ENCODE measurements around the gene CRNN.

The CRNN gene

GRCh38 chr1:152442765-152443164 is 28.7 kb upstream of the CRNN start:
- no peaks in the 10 kb centered on the region for H3K9me3 Mint-ChIP-seq
- peak overlapping the region; percentile 44 for H3K27ac Mint-ChIP-seq
- no peaks in the 10 kb centered on the region for H3K36me3 Mint-ChIP-seq
- peaks cover 0 to 1% of the 10 kb centered on the region in 2 donors for H3K4me1 Mint-ChIP-seq
- no peak for DNase-seq
- peaks cover 11 to 32% of the 10 kb centered on the region in 2 donors for H3K27me3 Mint-ChIP-seq
- H3K4me3 Mint-ChIP-seq, result no peak overlapping the region
- no peak for ATAC-seq (replicated peaks)

- no peaks in the 10 kb centered on the region for H3K9me3 Mint-ChIP-seq
These were observed 28.2 kb upstream of the CRNN start for GRCh38 chr1:152442301-152442700.

GRCh38 chr1:152441756-152442155 is 27.7 kb upstream of the CRNN start:
- ATAC-seq (replicated peaks) (no peak), DNase-seq (no peak)
- Mint-ChIP-seq H3K27me3 (peaks cover 18 to 42% of the 10 kb centered on the region in 2 donors), H3K36me3 (no peaks in the 10 kb centered on the region), H3K9me3 (no peaks in the 10 kb centered on the region), H3K27ac (no peak overlapping the region), H3K4me1 (peaks cover 0 to 1% of the 10 kb centered on the region in 2 donors), H3K4me3 (no peak overlapping the region)

More at GRCh38 chr1:152442301-152442700, 28.2 kb upstream of the CRNN start:
- no peak overlapping the region for H3K27ac Mint-ChIP-seq
- H3K4me3 Mint-ChIP-seq, result no peak overlapping the region
- H3K36me3 Mint-ChIP-seq, result no peaks in the 10 kb centered on the region
- H3K4me1 Mint-ChIP-seq, result peaks cover 0 to 1% of the 10 kb centered on the region in 2 donors
- DNase-seq (no peak), ATAC-seq (replicated peaks) (no peak)
- H3K27me3 Mint-ChIP-seq, result peaks cover 12 to 36% of the 10 kb centered on the region in 2 donors

DNA sequence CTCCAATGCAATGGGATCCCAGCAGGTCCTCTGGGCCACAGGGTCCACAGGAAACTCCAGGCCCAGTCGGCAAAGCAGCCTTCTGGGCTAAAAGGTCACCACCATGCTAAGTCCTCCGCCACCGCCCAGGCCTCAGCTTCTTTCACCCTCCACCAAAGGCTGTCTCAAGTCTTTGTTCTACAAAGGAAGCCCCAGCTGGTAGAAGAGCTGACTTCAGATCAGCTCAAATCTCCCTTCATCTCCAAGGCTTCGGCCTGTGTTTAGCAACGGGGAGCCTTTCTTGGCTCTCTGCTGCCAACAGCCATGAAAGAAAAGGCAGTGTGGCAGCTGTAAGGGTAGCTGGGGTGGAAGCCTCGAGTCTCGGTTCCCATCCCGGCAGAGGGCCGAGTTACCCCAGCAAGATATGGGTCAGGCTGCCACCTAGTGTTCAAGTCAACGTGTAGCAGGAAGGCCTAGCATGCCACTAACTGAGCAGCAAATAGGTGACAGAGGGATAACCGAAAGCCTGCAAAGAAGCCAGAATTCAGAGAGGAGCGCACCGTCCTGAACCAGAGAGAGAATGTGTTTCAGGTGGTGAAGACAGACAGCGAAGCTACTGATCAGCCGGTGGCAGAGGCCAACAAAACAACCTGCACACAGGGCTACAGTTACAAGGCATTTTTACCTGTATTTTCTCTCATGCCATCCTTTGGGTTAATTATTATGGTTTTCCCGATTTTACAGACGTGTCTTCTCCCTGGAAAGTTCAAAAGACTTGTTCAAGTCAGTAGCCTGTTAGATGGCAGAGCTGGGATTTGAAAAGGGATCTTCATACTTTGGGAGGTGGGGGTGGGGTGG is 26.8 kb upstream of the CRNN start:
- peak; percentile 98 to 100 for ATAC-seq (replicated peaks)
- Mint-ChIP-seq H3K36me3 (no peaks in the 10 kb centered on the region), H3K4me3 (no peak overlapping the region), H3K27ac (no peak overlapping the region), H3K27me3 (peaks cover 27 to 51% of the 10 kb centered on the region in 2 donors), H3K4me1 (peaks cover 0 to 1% of the 10 kb centered on the region in 2 donors), H3K9me3 (no peaks in the 10 kb centered on the region)
- peak; percentile 65 for DNase-seq

- Mint-ChIP-seq H3K4me3 (no peak overlapping the region), H3K27me3 (peaks cover 29 to 46% of the 10 kb centered on the region in 2 donors), H3K9me3 (no peaks in the 10 kb centered on the region), H3K27ac (no peak overlapping the region), H3K4me1 (peaks cover 0 to 1% of the 10 kb centered on the region in 2 donors), H3K36me3 (peaks cover 0 to 1% of the 10 kb centered on the region in 2 donors)
- DNase-seq (no peak), ATAC-seq (replicated peaks) (no peak)
These were observed 22.8 kb upstream of the CRNN start for GRCh38 chr1:152436593-152437496.

DNA sequence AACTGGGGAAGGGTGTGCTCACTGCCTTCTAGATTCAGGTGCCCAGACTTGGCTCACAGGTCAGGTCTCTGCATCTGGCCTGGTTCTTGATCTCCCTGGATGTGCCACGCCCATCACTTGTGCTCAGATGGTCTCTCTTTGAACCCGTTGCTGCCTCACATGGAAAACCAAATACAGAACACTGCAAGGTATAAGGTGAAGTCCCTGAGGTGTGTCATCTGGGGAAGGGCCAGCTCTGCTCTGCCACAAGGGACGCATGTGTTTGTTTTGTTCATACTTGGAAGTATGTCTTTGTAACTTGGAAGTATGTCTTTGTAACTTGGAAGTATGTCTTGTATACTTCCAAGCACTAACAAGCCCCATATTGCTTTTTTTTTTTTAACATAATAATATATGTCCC is 13.4 kb upstream of the CRNN start:
- Mint-ChIP-seq H3K27me3 (peaks cover 0 to 9% of the 10 kb centered on the region in 2 donors), H3K4me3 (no peak overlapping the region), H3K9me3 (peaks cover 10 to 15% of the 10 kb centered on the region in 2 donors), H3K4me1 (no peaks in the 10 kb centered on the region), H3K27ac (no peak overlapping the region), H3K36me3 (peaks cover 0 to 5% of the 10 kb centered on the region in 2 donors)
- DNase-seq (no peak), ATAC-seq (replicated peaks) (no peak)

GRCh38 chr1:152426731-152427130 is 12.7 kb upstream of the CRNN start:
- H3K27me3 Mint-ChIP-seq, result peaks cover 0 to 9% of the 10 kb centered on the region in 2 donors
- no peak overlapping the region for H3K4me3 Mint-ChIP-seq
- H3K4me1 Mint-ChIP-seq, result no peaks in the 10 kb centered on the region
- no peak overlapping the region for H3K27ac Mint-ChIP-seq
- peaks cover 0 to 5% of the 10 kb centered on the region in 2 donors for H3K36me3 Mint-ChIP-seq
- DNase-seq (no peak), ATAC-seq (replicated peaks) (no peak)
- H3K9me3 Mint-ChIP-seq, result peaks cover 10 to 15% of the 10 kb centered on the region in 2 donors

GRCh38 chr1:152419917-152420316 is 5.9 kb upstream of the CRNN start:
- DNase-seq, result no peak
- Mint-ChIP-seq H3K27ac (no peak overlapping the region), H3K27me3 (peaks cover 15 to 29% of the 10 kb centered on the region in 2 donors), H3K36me3 (peaks cover 0 to 5% of the 10 kb centered on the region in 2 donors), H3K4me3 (no peak overlapping the region), H3K9me3 (peaks cover 13% of the 10 kb centered on the region in 2 donors), H3K4me1 (no peaks in the 10 kb centered on the region)
- no peak for ATAC-seq (replicated peaks)

DNA sequence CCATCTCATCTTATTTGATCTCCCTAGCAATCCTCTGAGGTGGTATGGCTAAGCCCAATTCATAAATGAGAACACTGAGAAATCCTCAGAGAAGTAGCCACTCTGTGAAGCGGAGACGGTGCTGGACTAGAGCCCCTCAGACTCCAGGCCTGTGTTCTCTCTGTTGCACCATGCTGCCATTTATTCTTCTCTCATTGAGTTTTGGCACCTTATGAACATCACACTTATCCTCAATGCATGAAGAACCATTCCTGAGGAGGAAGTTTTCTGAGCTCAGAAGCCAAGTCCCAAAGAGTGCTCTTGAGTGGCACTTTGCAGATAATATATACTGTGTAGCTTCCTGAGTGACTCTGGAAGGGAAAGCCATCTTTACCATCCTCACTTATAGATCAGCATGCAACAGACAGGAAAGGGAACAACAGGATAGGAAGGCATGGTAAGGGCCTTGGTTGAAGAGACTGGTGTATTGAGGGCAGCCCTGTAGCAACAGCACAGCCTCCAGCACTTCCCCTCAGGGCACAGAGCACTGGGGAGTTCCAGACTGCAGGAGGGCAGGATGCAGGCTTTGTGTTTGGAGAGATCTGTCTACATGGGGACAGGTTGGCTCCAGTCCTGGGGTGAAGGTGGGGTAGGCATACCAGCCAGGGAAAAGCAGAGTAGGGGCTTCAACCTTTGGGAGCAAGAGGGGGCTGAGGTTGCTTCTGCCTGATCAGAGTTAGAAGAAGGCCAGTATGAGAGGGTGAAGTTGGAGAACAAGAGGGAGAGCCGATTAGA is 1.6 kb upstream of the CRNN start:
- Mint-ChIP-seq H3K9me3 (no peaks in the 10 kb centered on the region), H3K4me1 (no peaks in the 10 kb centered on the region), H3K27ac (no peak overlapping the region), H3K4me3 (no peak overlapping the region), H3K36me3 (no peaks in the 10 kb centered on the region), H3K27me3 (peaks cover 27 to 29% of the 10 kb centered on the region in 2 donors)
- no peak for ATAC-seq (replicated peaks)
- no peak for DNase-seq

DNA sequence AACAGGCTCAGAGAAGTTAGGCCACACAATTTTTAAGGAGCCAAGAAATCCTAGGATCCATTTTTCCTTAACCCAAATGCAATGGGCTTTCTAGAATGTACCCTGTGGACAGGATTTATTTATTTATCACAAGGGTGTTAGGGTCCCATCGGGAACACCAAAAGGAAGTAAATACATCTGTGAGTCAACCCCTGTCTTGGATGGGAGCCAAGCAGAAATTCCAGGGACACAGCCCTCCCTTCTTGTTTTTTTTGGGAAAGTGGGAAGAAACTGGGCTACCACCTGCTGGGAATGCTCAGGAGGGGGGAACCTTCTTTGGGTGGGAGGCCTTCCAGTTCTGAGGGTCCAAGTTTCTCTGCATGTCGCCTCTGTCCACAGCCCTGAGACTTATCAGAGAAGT is 1.3 kb downstream of the CRNN start:
- Mint-ChIP-seq H3K27me3 (peaks cover 35 to 42% of the 10 kb centered on the region in 2 donors), H3K36me3 (no peaks in the 10 kb centered on the region), H3K9me3 (no peaks in the 10 kb centered on the region), H3K27ac (no peak overlapping the region), H3K4me1 (no peaks in the 10 kb centered on the region), H3K4me3 (no peak overlapping the region)
- no peak for DNase-seq
- ATAC-seq (replicated peaks), result no peak

GRCh38 chr1:152411134-152411533 is 2.9 kb downstream of the CRNN start:
- Mint-ChIP-seq H3K4me3 (no peak overlapping the region), H3K27ac (no peak overlapping the region), H3K27me3 (peaks cover 29 to 42% of the 10 kb centered on the region in 2 donors), H3K36me3 (no peaks in the 10 kb centered on the region), H3K4me1 (no peaks in the 10 kb centered on the region), H3K9me3 (no peaks in the 10 kb centered on the region)
- DNase-seq (no peak), ATAC-seq (replicated peaks) (no peak)

DNA sequence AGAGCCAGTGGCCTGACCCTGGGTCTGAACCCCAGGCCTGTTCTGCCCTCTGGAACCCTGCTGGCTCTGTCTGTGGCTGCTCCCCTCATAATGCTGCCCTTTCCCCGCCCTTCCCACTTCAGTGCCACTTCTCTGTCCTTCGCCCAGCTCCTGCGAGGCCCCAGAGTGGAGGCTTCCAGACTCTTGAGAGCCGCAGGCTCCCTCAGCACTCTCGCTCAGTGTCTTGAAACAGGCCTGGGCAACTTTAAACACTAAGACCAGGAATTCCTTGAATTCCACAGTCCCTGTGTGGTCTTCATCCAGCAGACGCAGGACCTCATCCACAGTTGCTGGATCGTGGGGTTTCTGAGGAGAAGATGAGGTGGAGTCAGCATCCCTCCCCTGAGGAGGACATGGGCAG is 3.5 kb downstream of the CRNN start:
- H3K27me3 Mint-ChIP-seq, result peaks cover 24 to 40% of the 10 kb centered on the region in 2 donors
- DNase-seq (no peak), ATAC-seq (replicated peaks) (no peak)
- no peaks in the 10 kb centered on the region for H3K9me3 Mint-ChIP-seq
- H3K27ac Mint-ChIP-seq, result no peak overlapping the region
- H3K4me3 Mint-ChIP-seq, result no peak overlapping the region
- H3K36me3 Mint-ChIP-seq, result no peaks in the 10 kb centered on the region
- H3K4me1 Mint-ChIP-seq, result no peaks in the 10 kb centered on the region

DNA sequence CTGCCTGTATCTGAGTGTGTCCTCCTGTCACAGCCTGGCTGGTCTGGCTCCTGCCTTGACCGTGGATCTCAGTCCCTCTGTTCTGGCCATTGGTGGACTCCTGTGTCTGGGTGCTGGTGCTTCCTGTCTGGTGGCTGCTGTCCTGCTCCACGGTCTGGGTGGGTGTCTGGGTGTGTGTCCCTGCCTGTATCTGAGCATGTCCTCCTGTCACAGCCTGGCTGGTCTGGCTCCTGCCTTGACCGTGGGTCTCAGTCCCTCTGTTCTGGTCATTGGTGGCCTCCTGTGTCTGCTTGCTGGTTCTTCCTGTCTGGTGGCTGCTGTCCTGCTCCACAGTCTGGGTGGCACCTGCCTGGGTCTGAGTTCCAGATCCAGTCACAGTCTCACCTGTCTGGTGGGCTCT is 4.0 kb downstream of the CRNN start:
- ATAC-seq (replicated peaks) (no peak), DNase-seq (no peak)
- Mint-ChIP-seq H3K4me1 (no peaks in the 10 kb centered on the region), H3K36me3 (no peaks in the 10 kb centered on the region), H3K27ac (no peak overlapping the region), H3K9me3 (no peaks in the 10 kb centered on the region), H3K4me3 (no peak overlapping the region), H3K27me3 (peaks cover 20 to 40% of the 10 kb centered on the region in 2 donors)

DNA sequence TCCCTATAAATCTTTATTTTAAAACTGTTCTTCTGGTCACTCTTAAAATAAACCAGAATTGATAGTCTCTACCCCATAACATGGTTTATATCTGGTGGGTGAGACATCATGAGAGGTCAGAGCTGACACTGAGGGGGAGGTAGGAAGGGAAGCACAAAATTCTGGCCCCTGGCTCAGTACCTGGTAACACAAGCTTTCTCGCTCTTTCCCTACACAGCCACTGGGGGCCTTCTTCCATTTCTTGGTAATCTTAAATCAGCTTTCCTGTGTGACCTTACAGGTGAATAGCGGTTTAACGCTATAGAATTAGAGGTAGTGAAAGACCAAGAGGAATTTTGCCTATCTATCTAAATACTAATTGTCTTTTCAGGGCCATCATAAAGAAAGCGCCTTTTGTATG is 5.4 kb downstream of the CRNN start:
- DNase-seq (no peak), ATAC-seq (replicated peaks) (no peak)
- no peaks in the 10 kb centered on the region for H3K4me1 Mint-ChIP-seq
- H3K4me3 Mint-ChIP-seq, result no peak overlapping the region
- H3K27ac Mint-ChIP-seq, result no peak overlapping the region
- H3K27me3 Mint-ChIP-seq, result peaks cover 26 to 40% of the 10 kb centered on the region in 2 donors
- no peaks in the 10 kb centered on the region for H3K36me3 Mint-ChIP-seq
- H3K9me3 Mint-ChIP-seq, result no peaks in the 10 kb centered on the region
